HL-60 (cell line): Measurements from ENCODE around the gene PRR5.

ENCODE experiments used
- GABPA ChIP-seq: IDR thresholded peaks from 2 replicates; pipeline ENCODE4 v1.6.1; 2012; ENCODE audit warnings: low read depth
- POLR2AphosphoS5 ChIP-seq: IDR thresholded peaks from 2 replicates; pipeline ENCODE4 v1.6.1; 2012; ENCODE audit warnings: low read depth
- SPI1 ChIP-seq: IDR thresholded peaks from 2 replicates; pipeline ENCODE4 v1.6.1; 2012; ENCODE audit warnings: low read depth, mild to moderate bottlenecking, borderline replicate concordance
- TF ChIP-seq, protein P1 (sequence below): IDR thresholded peaks from one replicate; pipeline ENCODE4 v1.5.1; 2011; ENCODE audit warnings: low read length, control low read depth, inconsistent platforms; ENCODE audit not compliant: insufficient read depth
- TF ChIP-seq, protein P2 (sequence below): IDR thresholded peaks from 2 replicates; pipeline ENCODE4 v1.6.1; 2012; ENCODE audit warnings: low read depth; ENCODE audit not compliant: insufficient replicate concordance

- TF ChIP-seq, protein P1, sequence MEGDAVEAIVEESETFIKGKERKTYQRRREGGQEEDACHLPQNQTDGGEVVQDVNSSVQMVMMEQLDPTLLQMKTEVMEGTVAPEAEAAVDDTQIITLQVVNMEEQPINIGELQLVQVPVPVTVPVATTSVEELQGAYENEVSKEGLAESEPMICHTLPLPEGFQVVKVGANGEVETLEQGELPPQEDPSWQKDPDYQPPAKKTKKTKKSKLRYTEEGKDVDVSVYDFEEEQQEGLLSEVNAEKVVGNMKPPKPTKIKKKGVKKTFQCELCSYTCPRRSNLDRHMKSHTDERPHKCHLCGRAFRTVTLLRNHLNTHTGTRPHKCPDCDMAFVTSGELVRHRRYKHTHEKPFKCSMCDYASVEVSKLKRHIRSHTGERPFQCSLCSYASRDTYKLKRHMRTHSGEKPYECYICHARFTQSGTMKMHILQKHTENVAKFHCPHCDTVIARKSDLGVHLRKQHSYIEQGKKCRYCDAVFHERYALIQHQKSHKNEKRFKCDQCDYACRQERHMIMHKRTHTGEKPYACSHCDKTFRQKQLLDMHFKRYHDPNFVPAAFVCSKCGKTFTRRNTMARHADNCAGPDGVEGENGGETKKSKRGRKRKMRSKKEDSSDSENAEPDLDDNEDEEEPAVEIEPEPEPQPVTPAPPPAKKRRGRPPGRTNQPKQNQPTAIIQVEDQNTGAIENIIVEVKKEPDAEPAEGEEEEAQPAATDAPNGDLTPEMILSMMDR: no peak
- TF ChIP-seq POLR2AphosphoS5 (no peak), SPI1 (no peak), GABPA (no peak)
- TF ChIP-seq, protein P2, sequence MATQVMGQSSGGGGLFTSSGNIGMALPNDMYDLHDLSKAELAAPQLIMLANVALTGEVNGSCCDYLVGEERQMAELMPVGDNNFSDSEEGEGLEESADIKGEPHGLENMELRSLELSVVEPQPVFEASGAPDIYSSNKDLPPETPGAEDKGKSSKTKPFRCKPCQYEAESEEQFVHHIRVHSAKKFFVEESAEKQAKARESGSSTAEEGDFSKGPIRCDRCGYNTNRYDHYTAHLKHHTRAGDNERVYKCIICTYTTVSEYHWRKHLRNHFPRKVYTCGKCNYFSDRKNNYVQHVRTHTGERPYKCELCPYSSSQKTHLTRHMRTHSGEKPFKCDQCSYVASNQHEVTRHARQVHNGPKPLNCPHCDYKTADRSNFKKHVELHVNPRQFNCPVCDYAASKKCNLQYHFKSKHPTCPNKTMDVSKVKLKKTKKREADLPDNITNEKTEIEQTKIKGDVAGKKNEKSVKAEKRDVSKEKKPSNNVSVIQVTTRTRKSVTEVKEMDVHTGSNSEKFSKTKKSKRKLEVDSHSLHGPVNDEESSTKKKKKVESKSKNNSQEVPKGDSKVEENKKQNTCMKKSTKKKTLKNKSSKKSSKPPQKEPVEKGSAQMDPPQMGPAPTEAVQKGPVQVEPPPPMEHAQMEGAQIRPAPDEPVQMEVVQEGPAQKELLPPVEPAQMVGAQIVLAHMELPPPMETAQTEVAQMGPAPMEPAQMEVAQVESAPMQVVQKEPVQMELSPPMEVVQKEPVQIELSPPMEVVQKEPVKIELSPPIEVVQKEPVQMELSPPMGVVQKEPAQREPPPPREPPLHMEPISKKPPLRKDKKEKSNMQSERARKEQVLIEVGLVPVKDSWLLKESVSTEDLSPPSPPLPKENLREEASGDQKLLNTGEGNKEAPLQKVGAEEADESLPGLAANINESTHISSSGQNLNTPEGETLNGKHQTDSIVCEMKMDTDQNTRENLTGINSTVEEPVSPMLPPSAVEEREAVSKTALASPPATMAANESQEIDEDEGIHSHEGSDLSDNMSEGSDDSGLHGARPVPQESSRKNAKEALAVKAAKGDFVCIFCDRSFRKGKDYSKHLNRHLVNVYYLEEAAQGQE: no peak
These were observed 38.3 kb downstream of the PRR5 start for GRCh38 chr22:44740307-44740706.
